HG03442 (cell line): ENCODE data around the gene ZNF76.

ENCODE experiments used
- ATAC-seq: cut with Tn5 transposase; IDR thresholded peaks from one replicate; pipeline ENCODE4 v1.9.1; 2021; ENCODE audit warnings: mild to moderate bottlenecking, moderate library complexity; ENCODE audit not compliant: unreplicated experiment

ZNF76 gene

GRCh38 chr6:35265523-35265922 is 6.0 kb downstream of the ZNF76 start:
- no peak for ATAC-seq

GRCh38 chr6:35267446-35267845 is 7.9 kb downstream of the ZNF76 start:
- ATAC-seq = no peak

GRCh38 chr6:35267897-35268296 is 8.4 kb downstream of the ZNF76 start:
- ATAC-seq = no peak

GRCh38 chr6:35272005-35272404 is 12.5 kb downstream of the ZNF76 start:
- ATAC-seq = no peak

- no peak for ATAC-seq
Measured at GRCh38 chr6:35273822-35274559, 14.5 kb downstream of the ZNF76 start.

- no peak for ATAC-seq
Measured at GRCh38 chr6:35275744-35276260, 16.3 kb downstream of the ZNF76 start.

GRCh38 chr6:35278708-35279107 is 19.2 kb downstream of the ZNF76 start:
- ATAC-seq = no peak

GRCh38 chr6:35280903-35281302 is 21.4 kb downstream of the ZNF76 start:
- ATAC-seq = no peak

GRCh38 chr6:35282472-35282871 is 22.9 kb downstream of the ZNF76 start:
- ATAC-seq = no peak

- no peak for ATAC-seq
Measured at GRCh38 chr6:35283361-35283760, 23.8 kb downstream of the ZNF76 start.

GRCh38 chr6:35287671-35288396 is 28.3 kb downstream of the ZNF76 start:
- ATAC-seq = no peak

- no peak for ATAC-seq
Measured at GRCh38 chr6:35288834-35289233, 29.3 kb downstream of the ZNF76 start.

- no peak for ATAC-seq
Measured at GRCh38 chr6:35291491-35291890, 32.0 kb downstream of the ZNF76 start.

GRCh38 chr6:35292494-35292893 is 33.0 kb downstream of the ZNF76 start:
- no peak for ATAC-seq

GRCh38 chr6:35293681-35294080 is 34.1 kb downstream of the ZNF76 start:
- ATAC-seq = no peak

- ATAC-seq = no peak
Measured at GRCh38 chr6:35294308-35294945, 34.9 kb downstream of the ZNF76 start.

GRCh38 chr6:35295036-35295435 is 35.5 kb downstream of the ZNF76 start:
- no peak for ATAC-seq

- ATAC-seq = no peak
Measured at GRCh38 chr6:35295521-35296315, 36.2 kb downstream of the ZNF76 start.

- ATAC-seq = no peak
Measured at GRCh38 chr6:35296931-35297600, 37.5 kb downstream of the ZNF76 start.
